Measurements from ENCODE around the gene RNF152.

DNA sequence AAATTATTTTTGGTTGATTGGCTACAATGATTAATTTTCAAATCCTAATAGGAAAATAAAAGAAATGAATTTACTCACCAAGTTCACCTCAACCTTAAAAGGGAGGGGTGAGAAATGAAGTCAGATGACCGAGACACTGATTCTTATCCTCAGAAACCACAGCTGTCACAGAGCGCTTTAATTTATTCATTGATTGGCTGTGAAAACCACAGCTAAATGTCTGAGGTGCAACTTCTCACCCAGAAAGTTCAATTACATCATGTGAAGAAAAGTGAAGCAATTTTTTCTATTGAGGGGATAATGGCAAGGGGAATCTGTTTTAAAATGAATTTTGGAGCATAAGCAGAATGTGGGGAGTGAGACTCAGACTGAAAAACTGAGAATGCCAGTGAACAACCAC, 128.4 kb downstream of the RNF152 start:
- TF ChIP-seq, protein P1, sequence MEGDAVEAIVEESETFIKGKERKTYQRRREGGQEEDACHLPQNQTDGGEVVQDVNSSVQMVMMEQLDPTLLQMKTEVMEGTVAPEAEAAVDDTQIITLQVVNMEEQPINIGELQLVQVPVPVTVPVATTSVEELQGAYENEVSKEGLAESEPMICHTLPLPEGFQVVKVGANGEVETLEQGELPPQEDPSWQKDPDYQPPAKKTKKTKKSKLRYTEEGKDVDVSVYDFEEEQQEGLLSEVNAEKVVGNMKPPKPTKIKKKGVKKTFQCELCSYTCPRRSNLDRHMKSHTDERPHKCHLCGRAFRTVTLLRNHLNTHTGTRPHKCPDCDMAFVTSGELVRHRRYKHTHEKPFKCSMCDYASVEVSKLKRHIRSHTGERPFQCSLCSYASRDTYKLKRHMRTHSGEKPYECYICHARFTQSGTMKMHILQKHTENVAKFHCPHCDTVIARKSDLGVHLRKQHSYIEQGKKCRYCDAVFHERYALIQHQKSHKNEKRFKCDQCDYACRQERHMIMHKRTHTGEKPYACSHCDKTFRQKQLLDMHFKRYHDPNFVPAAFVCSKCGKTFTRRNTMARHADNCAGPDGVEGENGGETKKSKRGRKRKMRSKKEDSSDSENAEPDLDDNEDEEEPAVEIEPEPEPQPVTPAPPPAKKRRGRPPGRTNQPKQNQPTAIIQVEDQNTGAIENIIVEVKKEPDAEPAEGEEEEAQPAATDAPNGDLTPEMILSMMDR (IDR thresholded peaks at IDR 0.05): no peak
- no peak for TF ChIP-seq POLR2A (IDR thresholded peaks at IDR 0.05)

All from adrenal gland (tissue), 5 donors.